HepG2 (cell line): ENCODE data around the gene ITPK1. TPM values are rescaled to one million over a fixed set of nuclear protein-coding genes. Genes with fewer than 3 reads are reported as not detected.

Source experiments
- ARNT ChIP-seq: fragments of 450-650 bp; IDR thresholded peaks from 2 replicates; pipeline ENCODE4 v1.6.1; 2017
- CCAR2 ChIP-seq: fragments of 200-400 bp; formaldehyde crosslinking; optimal IDR thresholded peaks from 2 replicates; pipeline ENCODE3; 2018; ENCODE audit warnings: low read depth, mild to moderate bottlenecking, low read length, moderate library complexity
- ELF4 ChIP-seq: sonication (generic); formaldehyde crosslinking; IDR thresholded peaks from 2 replicates; pipeline ENCODE4 v1.5.0; 2020; ENCODE audit warnings: missing genetic modification reagents, mild to moderate bottlenecking, moderate library complexity, borderline replicate concordance
- ERF ChIP-seq: IDR thresholded peaks from 2 replicates; pipeline ENCODE4 v1.6.1; 2018; ENCODE audit warnings: missing biosample characterization, missing genetic modification reagents
- EZH2 ChIP-seq: conservative IDR thresholded peaks from 2 replicates; pipeline ENCODE4 v1.6.1; 2012; ENCODE audit warnings: mild to moderate bottlenecking, low read depth, low read length, moderate library complexity
- FOXA1 ChIP-seq, 2 experiments: fragments of 450-650 bp in 1 of 2; sonication (generic) in 1 of 2; formaldehyde crosslinking in 1 of 2; IDR thresholded peaks; 2 replicates each; pipeline versions ENCODE4 v1.4.0 to v1.6.1; 2016 to 2020; ENCODE audit warnings: missing genetic modification reagents in 1 of 2
- FOXK1 ChIP-seq: sonication (generic); formaldehyde crosslinking; IDR thresholded peaks from 2 replicates; pipeline ENCODE4 v1.4.0; 2020; ENCODE audit warnings: low read depth, missing genetic modification reagents, borderline replicate concordance
- IKZF5 ChIP-seq: IDR thresholded peaks from 2 replicates; pipeline ENCODE4 v1.6.1; 2018; ENCODE audit warnings: missing genetic modification reagents, mild to moderate bottlenecking, missing compliant biosample characterization
- MIXL1 ChIP-seq: IDR thresholded peaks from 2 replicates; pipeline ENCODE4 v1.6.1; 2016
- MYC ChIP-seq: sonication (generic); formaldehyde crosslinking; IDR thresholded peaks from 2 replicates; pipeline ENCODE4 v1.9.0; 2021; ENCODE audit warnings: missing genetic modification reagents, borderline replicate concordance
- NCOA1 ChIP-seq: sonication (generic); formaldehyde crosslinking; IDR thresholded peaks from 2 replicates; pipeline ENCODE4 v1.9.0; 2021; ENCODE audit warnings: missing genetic modification reagents
- PATZ1 ChIP-seq: sonication (generic); formaldehyde crosslinking; IDR thresholded peaks from 2 replicates; pipeline ENCODE4 v1.4.0; 2020; ENCODE audit warnings: missing genetic modification reagents
- SCMH1 ChIP-seq: sonication (generic); formaldehyde crosslinking; IDR thresholded peaks from 2 replicates; pipeline ENCODE4 v1.9.0; 2021; ENCODE audit warnings: missing genetic modification reagents, mild to moderate bottlenecking, borderline replicate concordance
- SIX4 ChIP-seq: sonication (generic); formaldehyde crosslinking; IDR thresholded peaks from 2 replicates; pipeline ENCODE4 v1.4.0; 2020; ENCODE audit warnings: missing genetic modification reagents
- SMAD3 ChIP-seq: sonication (generic); formaldehyde crosslinking; IDR thresholded peaks from 2 replicates; pipeline ENCODE4 v1.4.0; 2020; ENCODE audit warnings: missing genetic modification reagents
- SMC3 ChIP-seq: IDR thresholded peaks from 2 replicates; pipeline ENCODE4 v1.6.1; 2011; ENCODE audit warnings: low read length, improper control_type of control experiment
- SOX13 ChIP-seq, 3 experiments: fragments of 450-650 bp in 1 of 3; sonication (generic) in 1 of 3; formaldehyde crosslinking in 1 of 3; IDR thresholded peaks in 2 of 3; conservative IDR thresholded peaks in 1 of 3; 2 replicates each; pipeline versions ENCODE4 v1.5.0 to v1.6.1; 2016 to 2020; ENCODE audit warnings: antibody characterized with exemption in 1 of 3, mild to moderate bottlenecking in 1 of 3, missing compliant biosample characterization in 1 of 3, missing genetic modification reagents in 1 of 3, moderate library complexity in 1 of 3
- TCF7 ChIP-seq: sonication (generic); IDR thresholded peaks from 2 replicates; pipeline ENCODE4 v1.6.1; 2016; ENCODE audit warnings: antibody characterized with exemption, low read depth
- USF2 ChIP-seq, 2 experiments: sonication (generic) in 1 of 2; formaldehyde crosslinking in 1 of 2; IDR thresholded peaks; 2 replicates each; pipeline versions ENCODE4 v1.5.1 to v1.6.1; 2011 to 2020; ENCODE audit warnings: borderline replicate concordance in 1 of 2, low read depth in 1 of 2, low read length in 1 of 2, mild to moderate bottlenecking in 1 of 2, missing genetic modification reagents in 1 of 2, moderate library complexity in 1 of 2
- YY1 ChIP-seq: IDR thresholded peaks from 2 replicates; pipeline ENCODE4 v1.6.1; 2011; ENCODE audit warnings: low read length, low read depth, moderate library complexity, mild to moderate bottlenecking; ENCODE audit not compliant: insufficient read depth, insufficient replicate concordance
- ZNF232 ChIP-seq: sonication (generic); formaldehyde crosslinking; IDR thresholded peaks from 2 replicates; pipeline ENCODE4 v1.4.0; 2020; ENCODE audit warnings: missing genetic modification reagents, borderline replicate concordance
- ZNF569 ChIP-seq: sonication (generic); formaldehyde crosslinking; IDR thresholded peaks from 2 replicates; pipeline ENCODE4 v1.5.0; 2020; ENCODE audit warnings: mild to moderate bottlenecking, missing genetic modification reagents, moderate library complexity, borderline replicate concordance
- ZNF572 ChIP-seq: sonication (generic); formaldehyde crosslinking; IDR thresholded peaks from 2 replicates; pipeline ENCODE4 v1.5.1; 2020; ENCODE audit warnings: mild to moderate bottlenecking, missing genetic modification reagents
- ZNF703 ChIP-seq: sonication (generic); formaldehyde crosslinking; IDR thresholded peaks from 2 replicates; pipeline ENCODE4 v1.5.1; 2020; ENCODE audit warnings: missing genetic modification reagents, mild to moderate bottlenecking, moderate library complexity, borderline replicate concordance
- polyA plus RNA-seq, 8 experiments: library from polyadenylated mRNA; depleted of rRNA in 3 of 8; stranded (reverse) in 7 of 8; unstranded in 1 of 8; fragments of >200 nt; fragmentation: Illumina TruSeq in 4 of 8; extraction: Trizol in 4 of 8; gene quantifications; 2 replicates each; pipeline versions ENCODE4 v1.2.1 to v1.2.3, GENCODE V29; 2011 to 2016; ENCODE audit warnings: low read depth in 4 of 8, missing spikeins in 1 of 8, mixed read lengths in 1 of 8; ENCODE audit not compliant: insufficient read depth in 1 of 8
- total RNA-seq, 5 experiments: library from RNA; depleted of rRNA; stranded (reverse); fragments of >200 nt; fragmentation: Illumina TruSeq; extraction: Trizol; gene quantifications; 2 replicates each; pipeline ENCODE4 v1.2.3, GENCODE V29; 2016; ENCODE audit warnings: low read depth in 1 of 5

The ITPK1 gene
- total and polyA plus RNA-seq, 2 of the 13 experiments (the other 11 are each of a cell fraction or from before 2014, with no cell fraction given) = 20.5 to 47.5 TPM

- TF ChIP-seq PATZ1 (CRISPR knock-in tag) (peak; percentile 54; the same call in 1 of the 2 replicates), ZNF232 (CRISPR knock-in tag) (no peak), IKZF5 (CRISPR knock-in tag) (peak; percentile 33; the same call in 1 of the 2 replicates), ZNF569 (CRISPR knock-in tag) (no peak), TCF7 (no peak), ZNF703 (CRISPR knock-in tag) (no peak), ERF (0 out of 2 replicates have a peak, but pooled peaks have one; percentile 42), ARNT (no peak), FOXK1 (CRISPR knock-in tag) (no peak), MYC (CRISPR knock-in tag) (peak; percentile 85), NCOA1 (CRISPR knock-in tag) (no peak), SOX13 (IDR thresholded peaks at IDR 0.05) (no peak), SOX13 (CRISPR knock-in tag; conservative IDR thresholded peaks at IDR 0.05 in 1 of 2, IDR thresholded peaks at IDR 0.05 in 1 of 2) (no peak), SMC3 (peak; percentile 85), USF2 (IDR thresholded peaks at IDR 0.05; ENCODE audit: low read depth, low read length) (peak; percentile 31; the same call in 1 of the 2 replicates), USF2 (CRISPR knock-in tag; IDR thresholded peaks at IDR 0.05; ENCODE audit: borderline replicate concordance) (no peak), ZNF572 (peak; percentile 85), SIX4 (no peak), SCMH1 (CRISPR knock-in tag) (no peak), YY1 (peak; percentile 15), EZH2 (no peak), SMAD3 (no peak), CCAR2 (no peak), FOXA1 (IDR thresholded peaks at IDR 0.05) (no peak), FOXA1 (CRISPR knock-in tag; IDR thresholded peaks at IDR 0.05) (no peak), MIXL1 (CRISPR knock-in tag) (0 out of 2 replicates have a peak, but pooled peaks have one; percentile 14), ELF4 (CRISPR knock-in tag) (no peak)
Observed at GRCh38 chr14:92951912-92952471, 163.7 kb downstream of the ITPK1 start (continued).
